ENCODE data around the gene TUBA4A.

- no peak for TF ChIP-seq GATA2 (IDR thresholded peaks at IDR 0.05; ENCODE audit: low read depth, low read length)
- no peak for TF ChIP-seq GATA3 (IDR thresholded peaks at IDR 0.05; ENCODE audit: low read depth, low read length)
These were observed 19.3 kb upstream of the TUBA4A start for GRCh38 chr2:219272995-219273394.
